ENCODE results near the gene CHAF1B. TPM values are rescaled to one million over a fixed set of nuclear protein-coding genes. Genes with fewer than 3 reads are reported as not detected.
A peak's percentile ranks its signal among the peaks of the same experiment; 100 is the strongest.

The CHAF1B gene
- total and polyA plus RNA-seq, 2 donors (not counting 3 experiments of a cell fraction or from before 2014, with no cell fraction given), result 7.0 to 13.0 TPM

DNA sequence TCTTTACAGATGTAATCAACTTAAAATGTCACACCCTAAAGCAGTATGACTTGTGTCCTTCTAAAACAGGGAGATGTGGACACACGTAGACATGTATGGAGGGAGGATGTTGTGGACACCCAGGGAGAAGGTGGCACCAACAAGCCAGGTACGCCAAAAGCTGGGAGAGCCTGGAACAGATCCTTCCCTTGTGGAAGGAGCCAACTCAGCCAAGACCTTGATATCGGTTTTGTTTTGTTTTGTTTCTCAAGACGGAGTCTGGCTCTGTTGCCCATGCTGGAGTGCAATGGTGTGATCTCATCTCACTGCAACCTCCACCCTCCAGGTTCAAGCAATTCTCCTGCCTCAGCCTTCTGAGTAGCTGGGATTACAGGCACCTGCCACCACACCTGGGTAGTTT is 45.6 kb downstream of the CHAF1B start:
- TF ChIP-seq POLR2A (IDR thresholded peaks at IDR 0.05; ENCODE audit: low read depth, low read length) (peak; percentile 61), MYC (IDR thresholded peaks at IDR 0.05; ENCODE audit: low read depth, low read length) (no peak), POLR2AphosphoS5 (IDR thresholded peaks at IDR 0.05; ENCODE audit: insufficient read depth, low read depth, low read length) (peak; percentile 74), JUN (IDR thresholded peaks at IDR 0.05; ENCODE audit: borderline replicate concordance, insufficient read depth, insufficient read length, low read depth) (no peak), EZH2 (IDR thresholded peaks at IDR 0.05; ENCODE audit: borderline replicate concordance, low read depth, low read length, severe bottlenecking) (no peak), GATA2 (IDR thresholded peaks at IDR 0.05; ENCODE audit: insufficient read depth, insufficient read length, low read depth, low read length) (no peak), FOS (IDR thresholded peaks at IDR 0.05; ENCODE audit: borderline replicate concordance, insufficient read depth, low read length) (no peak)
- TF ChIP-seq, protein P1, sequence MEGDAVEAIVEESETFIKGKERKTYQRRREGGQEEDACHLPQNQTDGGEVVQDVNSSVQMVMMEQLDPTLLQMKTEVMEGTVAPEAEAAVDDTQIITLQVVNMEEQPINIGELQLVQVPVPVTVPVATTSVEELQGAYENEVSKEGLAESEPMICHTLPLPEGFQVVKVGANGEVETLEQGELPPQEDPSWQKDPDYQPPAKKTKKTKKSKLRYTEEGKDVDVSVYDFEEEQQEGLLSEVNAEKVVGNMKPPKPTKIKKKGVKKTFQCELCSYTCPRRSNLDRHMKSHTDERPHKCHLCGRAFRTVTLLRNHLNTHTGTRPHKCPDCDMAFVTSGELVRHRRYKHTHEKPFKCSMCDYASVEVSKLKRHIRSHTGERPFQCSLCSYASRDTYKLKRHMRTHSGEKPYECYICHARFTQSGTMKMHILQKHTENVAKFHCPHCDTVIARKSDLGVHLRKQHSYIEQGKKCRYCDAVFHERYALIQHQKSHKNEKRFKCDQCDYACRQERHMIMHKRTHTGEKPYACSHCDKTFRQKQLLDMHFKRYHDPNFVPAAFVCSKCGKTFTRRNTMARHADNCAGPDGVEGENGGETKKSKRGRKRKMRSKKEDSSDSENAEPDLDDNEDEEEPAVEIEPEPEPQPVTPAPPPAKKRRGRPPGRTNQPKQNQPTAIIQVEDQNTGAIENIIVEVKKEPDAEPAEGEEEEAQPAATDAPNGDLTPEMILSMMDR (IDR thresholded peaks at IDR 0.05; ENCODE audit: extremely low read depth in 1 of 2, insufficient read depth in 1 of 2, low read depth in 1 of 2, low read length in 2 of 2), result no peak
- TF ChIP-seq, protein P2, sequence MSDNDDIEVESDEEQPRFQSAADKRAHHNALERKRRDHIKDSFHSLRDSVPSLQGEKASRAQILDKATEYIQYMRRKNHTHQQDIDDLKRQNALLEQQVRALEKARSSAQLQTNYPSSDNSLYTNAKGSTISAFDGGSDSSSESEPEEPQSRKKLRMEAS (IDR thresholded peaks at IDR 0.05; ENCODE audit: insufficient read depth, insufficient read length), result no peak
- Histone ChIP-seq H3K9me1 (replicated peaks; ENCODE audit: control insufficient read depth, extremely low read depth, insufficient read depth, low read length) (no peaks in the 10 kb centered on the region), H3K9me3 (replicated peaks; ENCODE audit: control insufficient read depth, insufficient read depth, low read length) (no peaks in the 10 kb centered on the region), H2AFZ (ENCODE audit: low read depth, low read length) (no peak overlapping the region), H3K4me3 (replicated peaks in 1 of 3; ENCODE audit: insufficient read depth in 1 of 3, low read depth in 1 of 3, low read length in 3 of 3) (peak overlapping the region; percentile 52 to 91 (median 70)), H4K20me1 (replicated peaks; ENCODE audit: control insufficient read depth, extremely low read depth, insufficient read depth, low read length) (no peaks in the 10 kb centered on the region), H3K27me3 (ENCODE audit: control insufficient read depth in 2 of 2, insufficient read depth in 2 of 2, low read length in 2 of 2) (no peaks in the 10 kb centered on the region), H3K36me3 (ENCODE audit: control insufficient read depth in 2 of 2, extremely low read depth in 1 of 2, insufficient read depth in 2 of 2, low read length in 2 of 2) (no peaks in the 10 kb centered on the region), H3K79me2 (ENCODE audit: control insufficient read depth, insufficient read depth, low read length) (peaks cover 54% of the 10 kb centered on the region), H3K27ac (ENCODE audit: insufficient read depth, low read depth, low read length) (peak overlapping the region; percentile 98), H3K9ac (replicated peaks; ENCODE audit: extremely low read depth, insufficient read depth, low read length) (peak overlapping the region; percentile 99), H3K4me1 (ENCODE audit: control insufficient read depth, extremely low read depth, insufficient read depth, low read length) (peaks cover 45% of the 10 kb centered on the region), H3K4me2 (ENCODE audit: insufficient read depth, low read length) (peak overlapping the region; percentile 93)
- FAIRE-seq, result no peak
- BruUV-seq (replicated peaks), result no TSS peak
- CTCF ChIA-PET, result interaction anchor here (1.3 kb wide), 1 partner anchor 26 kb away, joined by 4 read pairs; no protein-coding TSS in a partner anchor
- peak; percentile 73 for DNase-seq (ENCODE audit: low read depth, low spot score)
- POLR2A ChIA-PET, result interaction anchor here (1.1 to 3.1 kb wide), 7 partner anchors 9 to 360 kb away, joined by 3 to 15 read pairs (median 9); partner anchors contain the start of gene CBR1
- dilution Hi-C loops (cut with MboI; ENCODE audit: extremely low pct_ligation_motif_present, low sequenced_read_pairs) (no loop called here), intact Hi-C loops (cut with micrococcal nuclease) (loop anchor here (1.0 kb wide), 3 partner anchors 26 to 478 kb away; no protein-coding TSS in a partner anchor)
